Activated CD8-positive, alpha-beta memory T cell treated with anti-CD3 and anti-CD28 coated beads, Interleukin-2, amount 50 U/mL, for 1 hour (primary cell): ENCODE data around the gene FCSK.
"Not testable (repeated sequence)": the region's sequence is repeated elsewhere in the genome, so short reads cannot be mapped to it uniquely, and the experiment has no call there.

Source experiments
- DNase-seq: peaks from one replicate; pipeline ENCODE4 v3.0.0-alpha.2; 2020; ENCODE audit errors: extremely low read depth

Gene FCSK

GRCh38 chr16:70430667-70431536 is 23.5 kb upstream of the FCSK start:
- DNase-seq: peak; percentile 20

GRCh38 chr16:70432356-70432722 is 22.1 kb upstream of the FCSK start:
- DNase-seq: no peak

DNA sequence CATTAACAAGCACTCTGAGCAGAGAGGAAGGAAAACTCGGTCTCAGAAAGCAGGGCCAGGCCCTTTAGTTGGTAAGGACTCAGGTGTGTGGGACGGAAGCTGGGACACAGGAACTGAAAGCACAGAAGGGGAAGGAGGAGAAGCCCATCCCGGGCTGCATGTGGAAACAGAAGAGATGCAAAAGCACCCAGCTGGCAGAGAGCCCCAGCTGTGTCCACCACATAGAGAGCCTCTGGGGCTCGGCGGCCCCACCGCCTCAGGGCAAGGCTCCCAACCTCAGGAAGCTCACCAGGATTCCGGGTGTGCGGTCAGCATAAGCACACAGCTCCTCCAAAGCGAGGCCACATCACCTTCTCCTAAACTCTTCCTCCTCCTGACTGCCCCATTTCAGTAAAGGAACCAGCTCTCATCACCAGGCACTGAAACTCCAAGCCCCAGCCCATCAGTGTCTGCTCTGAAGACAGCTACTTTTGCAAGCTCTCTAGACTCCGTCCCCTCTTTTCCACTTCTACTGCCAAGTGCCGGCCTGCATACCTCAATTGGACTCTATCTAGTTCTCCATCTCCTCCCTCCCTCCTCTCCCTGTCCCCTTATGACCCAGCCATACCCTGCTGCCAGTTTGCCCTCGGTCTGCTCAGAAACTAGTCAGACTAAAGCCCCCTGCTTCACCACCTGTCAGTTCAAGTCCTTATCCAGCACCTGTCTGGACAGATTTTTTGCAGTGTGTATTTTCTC is 21.5 kb upstream of the FCSK start:
- no peak for DNase-seq

- DNase-seq: no peak
Observed at GRCh38 chr16:70433458-70434103, 20.8 kb upstream of the FCSK start.

DNA sequence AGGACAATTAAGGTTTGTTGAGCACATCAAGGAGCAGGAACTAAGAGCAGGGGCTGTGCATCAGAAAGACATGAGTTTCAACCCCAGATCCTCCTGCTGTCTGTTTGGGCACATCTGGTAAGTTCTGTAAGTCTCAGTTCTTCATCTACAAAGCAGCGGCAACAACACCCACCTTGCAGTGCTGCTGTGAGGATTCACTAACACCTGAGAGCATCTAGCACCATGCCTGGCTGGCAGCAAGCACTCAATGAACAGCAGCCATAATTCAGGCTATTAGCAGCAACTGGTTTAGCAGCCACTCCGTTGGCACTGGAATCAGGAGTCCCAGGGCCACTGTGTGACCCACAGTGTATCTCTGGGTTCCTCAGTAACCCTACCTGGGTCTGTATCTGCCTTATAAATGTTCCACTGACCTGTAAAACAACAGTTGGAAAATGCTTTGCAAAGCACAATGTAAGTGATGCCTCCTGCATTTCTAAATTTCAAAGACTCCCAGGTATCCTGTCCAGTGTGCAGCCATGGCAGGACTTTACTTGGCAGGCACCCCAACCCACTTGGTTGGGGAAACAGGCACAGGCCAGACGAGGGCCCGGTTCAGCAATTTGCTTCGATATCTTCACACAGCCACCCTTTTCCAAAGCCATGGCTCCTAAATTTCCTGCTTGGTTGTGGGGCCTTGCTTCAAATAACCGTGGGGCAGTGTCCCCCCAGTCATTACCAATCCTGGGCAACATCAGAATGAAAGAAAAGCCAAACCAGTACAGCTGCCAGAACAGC is 19.7 kb upstream of the FCSK start:
- DNase-seq: no peak

- DNase-seq: no peak
Observed at GRCh38 chr16:70437017-70437581, 17.3 kb upstream of the FCSK start.

DNA sequence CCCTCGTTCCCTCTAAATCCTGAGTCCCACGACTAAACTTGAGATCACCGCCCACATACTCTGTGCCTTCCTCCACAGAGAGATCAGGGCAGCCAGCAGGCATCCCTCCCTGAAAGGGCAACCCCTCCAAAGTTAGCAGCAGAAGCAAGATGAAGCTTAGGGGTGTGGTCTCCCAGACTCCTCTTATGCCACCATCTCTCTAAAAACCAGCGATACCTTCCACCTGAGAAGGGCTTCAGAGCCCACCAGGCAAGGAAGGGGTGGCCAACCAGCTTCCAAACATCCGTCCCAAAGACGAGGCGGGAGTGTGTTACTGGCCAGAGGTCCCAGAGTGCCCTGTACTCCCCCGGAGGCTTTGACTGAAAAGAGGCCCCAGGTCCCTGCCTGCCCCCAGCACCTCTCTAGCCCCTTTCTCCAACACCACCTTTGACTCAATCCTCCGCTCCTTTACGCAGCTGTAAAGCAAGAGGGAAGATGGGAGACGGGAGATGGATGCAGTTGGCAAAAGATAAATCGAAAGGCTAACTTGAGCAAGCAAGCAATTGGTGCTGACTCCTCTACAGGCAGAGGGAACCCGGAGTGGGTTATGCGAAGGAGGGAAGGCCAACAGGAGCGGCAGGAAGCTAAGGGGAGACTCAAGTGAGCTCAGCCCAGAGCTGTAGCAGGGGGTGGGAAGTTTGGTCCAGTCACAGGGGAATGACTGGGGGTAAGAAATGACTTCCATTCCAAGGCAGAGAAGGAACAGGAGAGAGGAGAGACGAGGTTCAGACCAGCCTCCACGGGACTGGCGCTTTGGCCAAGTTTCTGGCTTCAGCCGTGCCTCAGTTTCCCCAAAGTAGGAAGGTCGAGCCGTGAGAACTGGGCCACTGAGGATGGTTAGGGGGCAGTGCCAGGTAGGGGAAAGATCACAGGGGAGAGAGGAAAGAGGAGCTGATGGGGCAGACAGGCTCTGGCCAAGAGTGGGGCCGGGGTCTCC is 16.5 kb upstream of the FCSK start:
- no peak for DNase-seq

DNA sequence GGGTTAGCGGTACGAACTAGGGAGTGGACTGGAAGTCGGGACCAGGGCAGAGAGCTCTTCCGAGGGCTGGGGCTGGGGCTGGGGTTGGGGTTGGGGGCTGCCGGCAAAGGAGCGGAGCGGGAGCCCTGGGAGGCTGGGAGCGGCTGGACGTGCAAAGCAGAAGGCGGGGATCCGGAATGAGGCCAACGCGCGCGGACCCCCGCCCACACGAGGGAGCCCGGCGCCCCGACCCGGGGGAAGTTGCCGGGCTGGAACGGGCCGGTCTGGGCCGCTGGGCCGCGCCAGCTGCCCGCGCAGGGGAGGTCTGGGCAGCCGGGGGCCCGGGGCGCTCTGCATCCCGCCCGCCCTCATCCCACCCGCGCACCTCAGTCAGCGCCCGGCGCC is 15.8 kb upstream of the FCSK start:
- DNase-seq: no peak

GRCh38 chr16:70438969-70439862 is 15.2 kb upstream of the FCSK start, which contains the start of gene ST3GAL2:
ST3GAL2 (minus strand) TSS chr16:70439100; CDS start chr16:70398530, 40,570 bp downstream.
- DNase-seq: peak; percentile 63

- DNase-seq: no peak
Observed at GRCh38 chr16:70440009-70440692, 14.2 kb upstream of the FCSK start.

DNA sequence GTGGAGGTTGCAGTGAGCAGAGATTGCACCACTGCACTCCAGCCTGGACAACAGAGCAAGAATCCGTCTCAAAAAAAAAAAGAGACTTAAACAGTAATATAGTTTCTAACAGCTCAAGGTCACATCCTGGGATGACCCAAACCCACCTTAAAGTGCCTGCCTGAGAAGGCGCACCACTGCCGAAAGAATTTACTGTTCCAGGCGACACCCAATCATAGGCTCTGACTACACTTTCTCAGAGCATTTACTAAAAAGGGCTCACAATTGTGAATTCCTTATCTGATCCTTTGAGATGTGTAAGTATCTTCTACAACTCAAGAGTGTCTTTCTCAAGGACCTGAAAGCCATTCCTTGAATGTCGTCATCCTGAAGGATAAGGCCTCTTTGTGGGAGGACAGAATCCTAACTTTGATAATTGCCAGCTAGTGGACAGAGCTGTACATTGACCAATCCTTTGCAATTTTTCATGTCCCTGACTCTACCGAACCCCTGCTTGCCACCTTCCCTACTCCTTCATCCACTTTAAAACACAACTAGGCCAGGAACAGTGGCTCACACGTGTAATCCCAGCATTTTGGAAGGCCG is 12.9 kb upstream of the FCSK start:
- no peak for DNase-seq

GRCh38 chr16:70442344-70442743 is 12.1 kb upstream of the FCSK start:
- no peak for DNase-seq

- no peak for DNase-seq
Observed at GRCh38 chr16:70444249-70445063, 9.9 kb upstream of the FCSK start.

- DNase-seq: no peak
Observed at GRCh38 chr16:70448075-70448474, 6.3 kb upstream of the FCSK start.

DNA sequence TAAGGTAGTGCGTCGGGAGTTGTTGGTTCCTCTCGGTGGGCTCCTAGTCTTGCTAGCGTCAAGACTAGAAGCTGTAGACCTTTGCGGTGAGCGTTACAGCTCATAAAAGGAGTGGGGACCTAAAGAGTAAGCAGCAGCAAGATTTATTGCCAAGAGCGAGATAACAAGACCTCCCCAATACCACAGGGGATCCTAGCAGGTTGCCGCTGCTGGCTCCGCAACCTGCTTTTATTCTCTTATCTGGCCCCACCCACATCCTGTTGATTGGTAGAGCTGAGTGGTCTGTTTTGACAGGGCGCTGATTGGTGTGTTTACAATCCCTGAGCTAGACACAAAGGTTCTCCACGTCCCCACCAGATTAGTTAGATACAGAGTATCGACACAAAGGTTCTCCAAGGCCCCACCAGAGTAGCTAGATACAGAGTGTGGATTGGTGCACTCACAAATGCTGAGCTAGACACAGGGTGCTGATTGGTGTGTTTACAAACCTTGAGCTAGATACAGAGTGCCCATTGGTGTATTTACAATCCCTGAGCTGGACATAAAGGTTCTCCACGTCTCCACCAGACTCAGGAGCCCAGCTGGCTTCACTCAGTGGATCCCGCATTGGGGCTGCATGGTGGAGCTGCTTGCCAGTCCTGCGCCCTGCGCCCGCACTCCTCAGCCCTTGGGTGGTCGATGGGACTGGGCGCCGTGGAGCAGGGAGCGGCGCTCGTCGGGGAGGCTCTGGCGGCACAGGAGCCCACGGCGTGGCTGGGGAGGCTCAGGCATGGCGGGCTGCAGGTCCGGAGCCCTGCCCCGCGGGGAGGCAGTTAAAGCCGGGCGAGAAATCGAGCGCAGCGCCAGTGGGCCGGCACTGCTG is 4.0 kb upstream of the FCSK start:
- not testable (repeated sequence) for DNase-seq

DNA sequence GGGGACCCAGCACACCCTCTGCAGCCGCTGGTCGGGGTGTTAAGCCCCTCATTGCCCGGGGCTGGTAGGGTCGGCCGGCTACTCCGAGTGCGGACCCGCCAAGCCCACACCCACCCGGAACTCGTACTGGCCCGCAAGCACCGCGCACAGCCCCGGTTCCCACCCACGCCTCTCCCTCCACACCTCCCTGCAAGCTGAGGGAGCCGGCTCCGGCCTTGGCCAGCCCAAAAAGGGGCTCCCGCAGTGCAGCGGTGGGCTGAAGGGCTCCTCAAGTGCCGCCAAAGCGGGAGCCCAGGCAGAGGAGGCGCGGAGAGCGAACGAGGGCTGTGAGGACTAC is 3.4 kb upstream of the FCSK start:
- not testable (repeated sequence) for DNase-seq
